GM19328 (cell line): Measurements from ENCODE around the gene TMEM126B.
"Not testable (repeated sequence)": the region's sequence is repeated elsewhere in the genome, so short reads cannot be mapped to it uniquely, and the experiment has no call there.

ENCODE experiments used
- ATAC-seq: cut with Tn5 transposase; IDR thresholded peaks from one replicate; pipeline ENCODE4 v1.9.1; 2021; ENCODE audit warnings: mild to moderate bottlenecking, moderate library complexity; ENCODE audit not compliant: unreplicated experiment

TMEM126B gene

GRCh38 chr11:85647604-85648299 is 19.4 kb downstream of the TMEM126B start, which contains the start of gene TMEM126A:
TSS of gene TMEM126A (plus strand) at chr11:85647967. CDS start at chr11:85650256, 2,289 bp downstream.
- ATAC-seq, result peak; percentile 99

- no peak for ATAC-seq
Measured at GRCh38 chr11:85651118-85651517, 22.7 kb downstream of the TMEM126B start.

DNA sequence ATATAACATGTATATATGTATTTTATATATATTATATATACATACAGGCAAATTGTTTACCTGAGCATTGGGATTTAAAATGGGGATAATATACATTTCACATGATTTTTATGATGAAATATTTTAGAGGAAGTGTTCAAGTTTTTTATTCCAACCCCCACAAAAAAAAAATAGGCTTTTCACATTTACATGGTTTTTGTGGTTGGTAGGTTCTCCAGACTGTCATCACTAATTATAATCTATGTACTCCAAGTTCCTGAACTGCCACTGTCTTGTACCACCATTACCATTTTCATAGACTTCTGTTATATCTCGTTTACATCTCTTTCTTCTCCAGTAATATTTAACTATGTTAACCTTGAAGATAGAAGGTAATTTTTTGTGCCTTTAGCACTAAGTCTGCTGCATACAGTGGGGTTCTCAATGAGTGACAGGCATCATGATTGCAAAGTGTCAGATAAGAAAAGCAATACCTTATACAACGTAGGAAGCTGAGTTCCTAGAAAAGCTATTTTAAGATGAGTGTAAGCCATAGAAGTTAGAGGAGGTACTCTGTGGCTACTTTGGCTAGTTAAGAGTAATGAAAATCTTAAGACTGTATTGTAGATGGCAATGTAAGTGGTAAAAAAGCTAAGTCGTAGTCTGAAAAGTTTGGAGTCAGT is 24.5 kb downstream of the TMEM126B start:
- no peak for ATAC-seq

DNA sequence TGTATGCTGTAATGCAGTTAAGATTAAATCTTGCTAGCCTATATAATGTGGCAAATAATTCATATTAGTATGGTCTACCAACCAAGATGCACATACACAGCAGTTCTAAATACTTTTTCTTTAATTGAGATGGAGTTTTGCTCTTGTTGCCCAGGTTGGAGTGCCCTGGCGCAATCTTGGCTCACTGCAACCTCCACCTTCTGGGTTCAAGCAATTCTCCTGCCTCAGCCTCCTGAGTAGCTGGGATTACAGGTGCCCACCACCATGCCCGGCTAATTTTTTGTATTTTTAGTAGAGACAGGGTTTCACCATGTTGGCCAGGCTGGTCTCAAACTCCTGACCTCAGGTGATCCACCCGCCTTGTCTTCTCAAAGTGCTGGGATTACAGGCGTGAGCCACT is 25.9 kb downstream of the TMEM126B start:
- ATAC-seq, result not testable (repeated sequence)

GRCh38 chr11:85656777-85657176 is 28.4 kb downstream of the TMEM126B start:
- ATAC-seq, result no peak

- no peak for ATAC-seq
Measured at GRCh38 chr11:85658180-85658579, 29.8 kb downstream of the TMEM126B start.

- ATAC-seq, result no peak
Measured at GRCh38 chr11:85661972-85662664, 33.7 kb downstream of the TMEM126B start.

DNA sequence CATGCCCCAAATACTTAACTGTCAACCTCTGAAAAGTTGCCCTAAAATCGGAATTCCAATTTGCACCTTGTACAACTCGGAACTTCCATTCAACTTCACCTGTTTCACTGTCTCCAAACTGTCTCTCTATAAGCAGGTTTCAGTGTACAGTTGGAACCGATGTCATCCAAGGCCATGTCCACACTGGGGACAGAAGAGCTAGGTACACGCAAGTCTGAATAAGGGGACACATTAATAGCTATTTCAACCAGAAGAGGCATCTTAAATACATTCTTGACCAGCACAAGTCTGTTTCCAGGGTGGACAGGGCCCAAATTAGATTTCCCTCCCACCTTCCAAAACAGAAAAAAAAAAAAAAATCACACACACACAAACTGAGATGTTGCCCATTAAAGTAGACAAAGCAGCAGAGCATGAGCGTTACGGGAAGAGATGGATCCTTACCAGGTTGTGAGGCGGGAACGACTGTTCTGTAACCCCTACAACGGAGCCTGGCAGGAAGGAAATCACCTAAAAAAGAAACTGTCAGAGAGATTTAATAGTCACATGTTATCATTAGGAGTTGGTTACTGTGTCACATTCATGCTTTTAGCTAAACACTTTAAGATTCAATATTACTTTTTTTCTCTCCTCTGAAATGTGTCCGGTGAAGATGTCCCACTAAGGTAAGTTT is 34.8 kb downstream of the TMEM126B start:
- ATAC-seq, result no peak

GRCh38 chr11:85663753-85664614 is 35.6 kb downstream of the TMEM126B start:
- ATAC-seq, result peak; percentile 59

DNA sequence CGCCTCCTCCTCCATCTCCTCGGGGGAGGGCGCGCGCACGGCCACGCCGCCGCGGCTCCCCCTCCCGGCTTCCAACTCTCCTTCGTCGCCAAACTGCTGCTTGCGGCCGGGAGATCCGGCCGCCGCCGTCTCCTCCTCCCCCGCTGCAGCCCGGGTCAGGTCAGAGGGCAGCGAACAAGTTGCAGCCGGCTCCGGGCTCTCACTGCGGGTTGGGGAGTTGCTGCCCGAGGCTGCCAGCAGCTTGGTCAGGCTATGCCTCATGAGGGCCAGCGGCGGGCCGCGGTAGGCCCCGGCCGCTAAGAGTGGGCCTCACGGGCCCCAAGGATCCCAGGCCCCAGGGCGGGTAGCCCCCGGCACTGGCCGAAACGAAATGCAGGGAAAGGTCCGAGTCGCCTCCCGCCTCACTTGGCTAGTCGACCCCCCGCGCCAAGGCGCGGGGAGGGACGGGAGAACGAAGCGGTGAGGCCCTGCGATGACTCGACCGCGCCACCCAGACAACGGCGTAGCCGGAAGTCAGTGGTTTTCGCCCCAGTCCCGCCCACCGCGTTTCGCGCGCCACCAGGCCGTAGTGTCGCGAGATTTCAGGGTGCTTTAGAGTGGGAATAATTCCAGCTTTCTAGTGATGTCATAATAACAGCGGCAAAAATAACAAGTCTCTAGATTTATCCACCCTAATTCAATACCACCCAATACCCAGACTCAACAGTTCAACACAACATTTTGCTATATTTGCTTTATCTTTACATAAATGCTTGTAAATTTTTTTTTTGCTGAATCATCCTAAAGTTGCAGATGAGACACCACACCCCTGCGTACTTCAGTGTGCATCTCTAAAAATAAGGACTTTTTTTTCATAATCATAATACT is 36.5 kb downstream of the TMEM126B start, which contains the start of gene CREBZF:
Gene CREBZF, minus strand, starts transcription at position 515 of the 867 bp plus-strand sequence. Its CDS starts 254 bp downstream, at position 261.
- ATAC-seq, result peak; percentile 91

DNA sequence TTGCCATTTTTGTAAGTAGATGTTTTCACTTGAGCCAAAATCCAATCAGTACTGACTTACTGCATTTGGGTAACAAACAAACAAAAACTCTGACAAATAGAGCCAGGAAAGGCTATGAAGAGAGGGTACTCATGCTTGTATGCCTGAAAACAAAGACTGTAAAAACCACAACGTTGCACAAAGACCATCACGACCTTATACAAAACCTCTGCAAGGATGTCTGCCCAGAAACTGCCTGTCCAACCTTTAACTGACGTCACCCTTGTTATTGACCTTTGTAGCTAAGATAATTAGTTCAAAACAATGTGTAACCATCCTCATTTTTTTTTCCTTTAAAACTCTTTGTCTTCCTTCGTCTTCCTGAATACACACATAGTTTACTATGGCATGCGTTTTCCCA is 37.3 kb downstream of the TMEM126B start:
- ATAC-seq, result no peak

GRCh38 chr11:85666687-85667086 is 38.3 kb downstream of the TMEM126B start:
- no peak for ATAC-seq

GRCh38 chr11:85668157-85668556 is 39.8 kb downstream of the TMEM126B start:
- no peak for ATAC-seq

GRCh38 chr11:85670949-85671663 is 42.7 kb downstream of the TMEM126B start:
- ATAC-seq, result not testable (repeated sequence)

DNA sequence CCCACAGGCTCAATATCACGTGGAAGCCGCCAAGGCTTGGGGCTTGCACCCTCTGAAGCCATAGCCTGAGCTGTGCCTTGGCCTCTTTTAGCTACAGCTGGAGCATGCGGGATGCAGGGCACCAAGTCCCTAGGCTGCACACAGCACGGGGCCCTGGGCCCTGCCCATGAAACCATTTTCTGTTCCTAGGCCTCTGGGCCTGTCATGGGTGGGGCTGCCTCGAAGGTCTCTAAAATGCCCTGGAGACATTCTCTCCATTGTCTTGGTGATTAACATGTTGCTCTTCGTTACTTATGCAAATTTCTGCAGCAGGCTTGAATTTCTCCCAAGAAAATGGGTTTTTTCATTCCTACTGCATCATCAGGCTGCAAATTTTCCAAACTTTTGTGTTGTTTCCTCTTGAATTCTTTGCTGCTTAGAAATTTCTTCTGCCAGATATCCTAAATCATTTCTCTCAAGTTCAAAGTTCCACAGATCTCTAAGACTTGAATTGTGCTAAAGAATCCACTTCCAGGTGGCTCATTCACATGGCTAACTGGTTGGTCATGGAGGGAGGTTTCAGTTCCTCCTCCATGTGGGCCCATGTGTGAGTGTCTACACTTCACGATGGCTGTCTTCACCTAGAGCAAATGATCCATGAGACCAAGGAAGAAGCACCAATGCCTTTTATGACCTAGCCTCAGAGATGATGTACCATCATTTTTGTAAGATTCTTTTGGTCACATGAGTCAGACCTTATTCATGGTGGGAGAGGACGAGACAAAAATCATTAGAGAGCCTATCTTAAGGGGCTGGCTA is 43.9 kb downstream of the TMEM126B start:
- ATAC-seq, result no peak

DNA sequence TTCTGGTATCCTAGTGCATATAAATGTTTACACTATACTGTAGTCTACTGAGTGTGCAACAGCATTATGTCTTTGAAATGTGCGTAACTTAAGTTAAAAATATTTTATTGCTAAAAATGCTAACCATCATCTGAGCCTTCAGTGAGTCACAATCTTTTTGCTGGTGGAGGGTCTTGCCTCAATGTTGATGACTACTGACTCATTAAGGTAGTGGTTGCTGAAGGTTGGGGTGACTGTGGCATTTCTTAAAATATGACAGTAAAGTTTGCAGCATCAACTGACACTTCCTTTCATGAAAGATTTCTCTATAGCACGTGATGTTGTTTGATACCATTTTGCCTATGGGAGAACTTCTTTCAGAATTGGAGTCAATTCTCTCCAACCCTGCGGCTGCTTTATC is 45.0 kb downstream of the TMEM126B start:
- no peak for ATAC-seq

DNA sequence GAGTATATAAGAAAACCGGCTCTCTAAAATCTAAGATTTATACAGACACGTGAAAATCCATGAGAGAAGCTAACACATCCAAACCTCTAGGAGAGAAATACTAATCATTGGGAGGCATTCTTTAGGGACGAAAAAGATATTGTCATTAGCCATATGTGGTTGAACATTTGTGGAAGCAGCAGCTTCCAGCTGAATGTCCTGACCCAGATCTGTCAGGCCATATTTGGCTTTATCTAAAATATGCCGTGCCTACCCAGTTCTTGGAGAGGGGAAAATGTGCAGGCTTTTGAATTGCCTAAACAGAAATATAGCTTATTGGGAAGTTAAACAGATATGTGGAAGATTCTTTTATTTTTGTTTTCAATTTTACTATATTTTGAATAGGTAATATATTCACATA is 51.2 kb downstream of the TMEM126B start:
- no peak for ATAC-seq

- ATAC-seq, result no peak
Measured at GRCh38 chr11:85680897-85681296, 52.5 kb downstream of the TMEM126B start.
